HEK293 (cell line): ENCODE data around the gene PIK3C2G.

Experiments
- CTCF ChIA-PET: fragments of 350-600 bp; formaldehyde crosslinking; extraction: SDS; loops from one replicate; lab custom pipeline; 2021; ENCODE audit warnings: antibody characterized with exemption; lab: Yijun Ruan, JAX
- POLR2A ChIA-PET: fragments of 300-600 bp; formaldehyde crosslinking; extraction: SDS; loops from one replicate; lab custom pipeline; 2020; ENCODE audit warnings: antibody characterized with exemption, inconsistent platforms; lab: Yijun Ruan, JAX
- H3K27ac ChIP-seq: fragments of 200-500 bp; sonication (Bioruptor generic); 2 replicates; pipeline ENCODE4 v1.5.1; 2014; ENCODE audit warnings: low read depth, low read length, control low read depth, inconsistent platforms; ENCODE audit errors: extremely low read depth
- H3K36me3 ChIP-seq, 2 experiments: fragments of 200-500 bp in 1 of 2; sonication (Bioruptor generic) in 1 of 2; 1 replicate in 1 of 2; 2 replicates in 1 of 2; pipeline ENCODE4 v1.5.1; 2014 to 2017; ENCODE audit warnings: inconsistent platforms in 2 of 2, low read length in 2 of 2; ENCODE audit not compliant: control insufficient read depth in 2 of 2, insufficient read depth in 1 of 2
- H3K4me1 ChIP-seq: fragments of 200-500 bp; sonication (Bioruptor generic); 2 replicates; pipeline ENCODE4 v1.5.1; 2014; ENCODE audit warnings: mild to moderate bottlenecking, low read length, inconsistent platforms; ENCODE audit not compliant: control insufficient read depth, insufficient read depth
- H3K4me3 ChIP-seq: 2 replicates; pipeline ENCODE4 v1.5.1; 2011; ENCODE audit warnings: low read depth, mild to moderate bottlenecking, control low read depth, low read length, moderate library complexity
- H3K9me3 ChIP-seq: fragments of 200-500 bp; sonication (Bioruptor generic); 2 replicates; pipeline ENCODE4 v1.5.1; 2014; ENCODE audit warnings: low read depth, low read length, inconsistent platforms; ENCODE audit not compliant: control insufficient read depth, insufficient read depth
- IKZF3 ChIP-seq: fragments of 450-650 bp; IDR thresholded peaks from 2 replicates; pipeline ENCODE4 v1.5.0; 2018; ENCODE audit warnings: missing biosample characterization, mild to moderate bottlenecking, missing genetic modification characterization, moderate library complexity
- PRDM1 ChIP-seq: fragments of 450-650 bp; formaldehyde crosslinking; IDR thresholded peaks from 2 replicates; pipeline ENCODE4; 2016; ENCODE audit warnings: missing biosample characterization, missing genetic modification characterization
- REST ChIP-seq: fragments of 450-650 bp; formaldehyde crosslinking; IDR thresholded peaks from 2 replicates; pipeline ENCODE4 v1.5.1; 2016; ENCODE audit warnings: missing biosample characterization, missing genetic modification characterization
- TSHZ1 ChIP-seq: fragments of 450-650 bp; formaldehyde crosslinking; IDR thresholded peaks from 2 replicates; pipeline ENCODE4 v1.5.1; 2016; ENCODE audit warnings: missing biosample characterization, missing genetic modification characterization, borderline replicate concordance
- ZBTB26 ChIP-seq: fragments of 450-650 bp; formaldehyde crosslinking; optimal IDR thresholded peaks from 2 replicates; pipeline ENCODE3; 2016; ENCODE audit warnings: missing biosample characterization, mild to moderate bottlenecking, missing genetic modification characterization
- ZNF114 ChIP-seq: fragments of 450-650 bp; formaldehyde crosslinking; IDR thresholded peaks from 2 replicates; pipeline ENCODE4 v1.5.0; 2017; ENCODE audit warnings: missing biosample characterization, missing genetic modification characterization
- ZNF148 ChIP-seq: fragments of 450-650 bp; formaldehyde crosslinking; IDR thresholded peaks from 2 replicates; pipeline ENCODE4 v1.5.0; 2017; ENCODE audit warnings: missing biosample characterization, missing genetic modification characterization, borderline replicate concordance
- ZNF433 ChIP-seq: fragments of 450-650 bp; formaldehyde crosslinking; IDR thresholded peaks from 2 replicates; pipeline ENCODE4 v1.5.1; 2016; ENCODE audit warnings: missing biosample characterization, missing genetic modification characterization, low read depth
- ZNF521 ChIP-seq: fragments of 450-650 bp; formaldehyde crosslinking; IDR thresholded peaks from 2 replicates; pipeline ENCODE4 v1.5.1; 2017; ENCODE audit warnings: missing biosample characterization, mild to moderate bottlenecking, missing genetic modification characterization
- ZNF585B ChIP-seq: fragments of 450-650 bp; formaldehyde crosslinking; IDR thresholded peaks from 2 replicates; pipeline ENCODE4 v1.5.1; 2016; ENCODE audit warnings: missing biosample characterization, missing genetic modification characterization
- ZNF596 ChIP-seq: fragments of 450-650 bp; IDR thresholded peaks from 2 replicates; pipeline ENCODE4 v1.5.0; 2018; ENCODE audit warnings: missing biosample characterization, mild to moderate bottlenecking, missing genetic modification characterization, moderate library complexity
- ZNF645 ChIP-seq: fragments of 450-650 bp; formaldehyde crosslinking; IDR thresholded peaks from 2 replicates; pipeline ENCODE4; 2016; ENCODE audit warnings: missing biosample characterization, missing genetic modification characterization
- ZNF768 ChIP-seq: fragments of 450-650 bp; formaldehyde crosslinking; IDR thresholded peaks from 2 replicates; pipeline ENCODE4 v1.5.1; 2018; ENCODE audit warnings: missing biosample characterization, mild to moderate bottlenecking, missing genetic modification characterization
- ZNF785 ChIP-seq: fragments of 450-650 bp; formaldehyde crosslinking; IDR thresholded peaks from 2 replicates; pipeline ENCODE4 v1.5.1; 2016; ENCODE audit warnings: missing biosample characterization, missing genetic modification characterization

Gene PIK3C2G

GRCh38 chr12:18576104-18576626, 314.8 kb downstream of the PIK3C2G start:
- TF ChIP-seq ZNF585B (no peak), IKZF3 (tag by site-specific recombination) (no peak), ZNF768 (tag by site-specific recombination) (no peak), ZNF785 (no peak), ZNF596 (tag by site-specific recombination) (no peak), ZNF114 (tag by site-specific recombination) (no peak), ZNF521 (no peak), TSHZ1 (no peak), ZNF148 (tag by site-specific recombination) (no peak), ZNF645 (tag by site-specific recombination) (no peak), ZNF433 (tag by site-specific recombination) (no peak), PRDM1 (tag by site-specific recombination) (no peak), ZBTB26 (tag by site-specific recombination) (no peak), REST (tag by site-specific recombination) (no peak)
- no peaks in the 10 kb centered on the region for H3K9me3 ChIP-seq
- no peaks in the 10 kb centered on the region for H3K36me3 ChIP-seq
- ChIA-PET POLR2A (no interaction called here), CTCF (interaction anchor here (0.6 to 0.7 kb wide), 2 partner anchors 14 to 93 kb away, joined by 3 to 4 read pairs; no protein-coding TSS in a partner anchor)
- H3K4me1 ChIP-seq: no peaks in the 10 kb centered on the region
- H3K4me3 ChIP-seq: no peak overlapping the region
- H3K27ac ChIP-seq: no peak overlapping the region
